ENCODE data around the gene KIAA1217. TPM values are rescaled to one million over a fixed set of nuclear protein-coding genes. Genes with fewer than 3 reads are reported as not detected.

KIAA1217 gene
- total and polyA plus RNA-seq, 8 donors: 11.9 to 36.7 (median 19.8) TPM

DNA sequence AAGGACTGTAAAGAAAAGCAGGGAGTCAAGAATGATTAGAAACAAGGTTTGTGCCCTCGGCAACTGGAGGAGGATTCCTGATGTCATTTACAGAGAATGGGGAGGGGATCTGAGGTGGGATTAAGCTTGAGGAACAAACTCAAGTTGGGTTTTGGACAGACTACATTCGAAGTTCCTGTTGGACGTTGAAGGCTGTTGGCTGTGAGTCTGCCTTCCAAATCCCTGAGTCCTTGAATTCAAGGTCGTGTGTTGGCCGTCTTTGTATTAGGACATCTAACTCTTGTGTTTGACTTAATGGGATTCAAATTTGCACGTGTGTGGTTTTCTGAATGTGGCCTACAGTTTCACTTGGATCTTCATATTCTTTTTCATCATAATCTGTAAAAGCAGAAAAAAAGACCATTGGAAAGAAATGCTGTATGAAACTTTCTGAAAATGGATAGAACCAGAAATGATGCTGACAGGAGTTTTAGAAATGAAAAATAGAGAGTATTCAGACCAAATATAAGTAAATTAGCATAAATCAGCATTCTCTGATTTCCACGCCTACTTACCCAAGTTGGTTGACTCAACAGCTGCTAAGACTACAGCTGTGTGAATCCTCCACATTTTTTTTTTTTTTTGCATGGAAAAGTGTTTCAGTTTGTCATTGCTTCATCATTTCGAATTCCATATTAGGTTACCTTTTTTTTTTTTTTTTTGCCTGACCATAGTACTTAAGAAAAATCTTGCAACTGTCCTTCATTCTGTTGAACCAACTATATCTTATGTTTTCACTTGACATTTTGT is 94.8 kb downstream of the KIAA1217 start:
- Histone ChIP-seq H3K36me3 (no peaks in the 10 kb centered on the region), H3K4me1 (peaks cover 0 to 5% (median 0%) of the 10 kb centered on the region in 3 donors), H3K27me3 (no peaks in the 10 kb centered on the region), H3K9me3 (no peaks in the 10 kb centered on the region), H3K4me3 (no peak overlapping the region), H3K27ac (no peak overlapping the region)
- WGBS, 2 donors: 40 to 43% methylated on average over 8 of the region's 8 CpGs
- TF ChIP-seq, protein P1, sequence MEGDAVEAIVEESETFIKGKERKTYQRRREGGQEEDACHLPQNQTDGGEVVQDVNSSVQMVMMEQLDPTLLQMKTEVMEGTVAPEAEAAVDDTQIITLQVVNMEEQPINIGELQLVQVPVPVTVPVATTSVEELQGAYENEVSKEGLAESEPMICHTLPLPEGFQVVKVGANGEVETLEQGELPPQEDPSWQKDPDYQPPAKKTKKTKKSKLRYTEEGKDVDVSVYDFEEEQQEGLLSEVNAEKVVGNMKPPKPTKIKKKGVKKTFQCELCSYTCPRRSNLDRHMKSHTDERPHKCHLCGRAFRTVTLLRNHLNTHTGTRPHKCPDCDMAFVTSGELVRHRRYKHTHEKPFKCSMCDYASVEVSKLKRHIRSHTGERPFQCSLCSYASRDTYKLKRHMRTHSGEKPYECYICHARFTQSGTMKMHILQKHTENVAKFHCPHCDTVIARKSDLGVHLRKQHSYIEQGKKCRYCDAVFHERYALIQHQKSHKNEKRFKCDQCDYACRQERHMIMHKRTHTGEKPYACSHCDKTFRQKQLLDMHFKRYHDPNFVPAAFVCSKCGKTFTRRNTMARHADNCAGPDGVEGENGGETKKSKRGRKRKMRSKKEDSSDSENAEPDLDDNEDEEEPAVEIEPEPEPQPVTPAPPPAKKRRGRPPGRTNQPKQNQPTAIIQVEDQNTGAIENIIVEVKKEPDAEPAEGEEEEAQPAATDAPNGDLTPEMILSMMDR (IDR thresholded peaks at IDR 0.05): no peak
- DNase-seq: no peak
- FAIRE-seq: no peak
- peak in 2 of 4 donors; percentile 40 to 54 for ATAC-seq
- intact Hi-C loops (cut with DNase I): no loop called here

DNA sequence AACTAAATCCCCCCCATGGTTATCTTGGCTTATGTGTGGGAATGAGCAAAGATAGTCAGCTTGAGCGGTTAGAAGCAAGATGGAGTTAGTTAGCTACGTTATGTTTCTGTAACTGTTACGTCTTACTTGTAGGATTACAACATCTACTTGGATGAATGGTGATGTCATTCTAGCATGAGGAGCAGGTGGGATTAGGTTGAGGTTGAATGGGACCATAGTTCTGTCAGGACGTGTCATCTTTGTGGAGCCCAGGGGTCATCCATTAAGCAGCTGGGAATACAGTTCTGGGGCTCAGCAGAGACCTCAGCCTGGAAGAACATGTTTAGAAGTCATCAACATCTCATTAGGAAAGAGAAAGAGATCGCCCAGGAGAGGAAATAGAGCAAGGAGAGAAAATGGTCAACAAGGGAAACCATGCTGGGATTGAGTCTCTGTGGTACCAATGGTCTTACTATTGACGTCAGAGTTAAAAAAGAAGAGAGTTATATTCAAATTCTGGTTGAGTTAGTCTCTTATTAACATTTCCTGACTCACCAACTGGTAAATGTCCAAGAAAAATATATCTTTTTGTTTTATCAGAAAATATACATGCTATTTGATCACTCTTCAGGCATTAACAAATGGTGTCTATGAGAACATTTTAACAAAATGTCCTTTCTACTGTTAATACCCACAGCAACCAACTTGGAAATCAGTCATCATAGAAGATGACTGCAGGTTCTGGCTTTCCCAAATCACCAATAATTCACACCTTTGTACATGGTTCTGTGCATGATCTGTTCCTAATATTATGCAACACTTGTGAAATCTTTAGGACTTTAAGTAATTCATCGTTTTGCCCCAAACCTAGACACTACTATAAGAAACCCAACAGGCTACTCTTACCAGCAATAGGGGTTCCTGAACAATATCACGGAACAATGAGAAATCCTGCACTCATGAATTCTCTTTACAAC is 96.9 kb downstream of the KIAA1217 start:
- 90 to 91% methylated on average over 8 of the region's 8 CpGs for WGBS, 2 donors
- peaks cover 0 to 5% (median 0%) of the 10 kb centered on the region in 3 donors for H3K4me1 ChIP-seq
- DNase-seq: no peak
- no peaks in the 10 kb centered on the region for H3K36me3 ChIP-seq
- FAIRE-seq: no peak
- no peak for ATAC-seq
- intact Hi-C loops (cut with DNase I): no loop called here
- TF ChIP-seq, protein P1 (IDR thresholded peaks at IDR 0.05): no peak
- H3K27ac ChIP-seq: no peak overlapping the region
- no peaks in the 10 kb centered on the region for H3K27me3 ChIP-seq
- H3K4me3 ChIP-seq: no peak overlapping the region
- H3K9me3 ChIP-seq: no peaks in the 10 kb centered on the region

DNA sequence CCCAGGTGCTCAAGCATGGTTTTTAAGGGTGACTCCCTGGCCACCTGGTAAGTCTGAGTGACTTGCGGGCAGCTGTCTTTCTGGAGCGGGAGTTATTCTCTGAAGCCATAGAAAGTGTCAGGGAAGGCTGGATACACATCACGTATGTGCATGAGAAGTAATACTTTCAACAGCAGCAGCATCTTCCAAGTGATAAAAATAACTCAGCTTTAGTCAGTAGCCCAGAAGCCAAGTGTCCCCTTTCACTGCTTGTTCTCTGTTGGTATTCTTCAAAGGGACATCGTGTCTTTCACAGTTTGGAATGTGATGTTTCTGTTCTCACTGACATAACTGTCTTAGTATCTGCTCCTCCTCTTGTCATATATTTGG is 97.6 kb downstream of the KIAA1217 start:
- Histone ChIP-seq H3K27ac (no peak overlapping the region), H3K4me3 (no peak overlapping the region), H3K4me1 (peaks cover 0 to 5% (median 0%) of the 10 kb centered on the region in 3 donors), H3K36me3 (no peaks in the 10 kb centered on the region), H3K9me3 (no peaks in the 10 kb centered on the region), H3K27me3 (no peaks in the 10 kb centered on the region)
- ATAC-seq (no peak), DNase-seq (no peak), FAIRE-seq (no peak)
- TF ChIP-seq, protein P1 (IDR thresholded peaks at IDR 0.05): no peak
- WGBS, 2 donors: 90 to 91% methylated on average over 4 of the region's 4 CpGs
- intact Hi-C loops (cut with DNase I): no loop called here

DNA sequence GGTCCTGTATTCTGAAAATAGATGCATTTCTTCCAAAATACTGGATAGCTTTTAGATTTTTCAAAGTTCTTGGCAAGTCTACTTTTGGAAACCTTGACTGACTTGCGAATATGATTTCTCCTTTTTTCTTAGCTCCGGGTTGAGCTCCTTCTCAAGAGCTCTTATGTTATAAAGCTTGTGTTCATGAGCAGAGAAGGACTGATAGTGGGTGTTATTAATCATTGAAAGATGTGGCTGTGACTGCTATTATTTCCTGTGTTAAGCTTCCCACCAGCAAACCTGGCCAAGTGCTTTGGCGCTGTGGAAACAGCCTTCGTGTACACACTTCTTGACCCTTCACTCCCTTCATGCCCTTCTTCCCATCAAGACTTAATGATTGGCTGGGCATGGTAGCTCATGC is 98.2 kb downstream of the KIAA1217 start:
- FAIRE-seq: no peak
- peaks cover 0 to 5% (median 0%) of the 10 kb centered on the region in 3 donors for H3K4me1 ChIP-seq
- H3K9me3 ChIP-seq: no peaks in the 10 kb centered on the region
- intact Hi-C loops (cut with DNase I): no loop called here
- ATAC-seq: no peak
- TF ChIP-seq, protein P1 (IDR thresholded peaks at IDR 0.05): no peak
- H3K27ac ChIP-seq: no peak overlapping the region
- no peak for DNase-seq
- WGBS, 2 donors: 51 to 58% methylated on average over 4 of the region's 4 CpGs
- H3K36me3 ChIP-seq: no peaks in the 10 kb centered on the region
- no peaks in the 10 kb centered on the region for H3K27me3 ChIP-seq
- H3K4me3 ChIP-seq: no peak overlapping the region
